DMS 273 (cell line): Measurements from ENCODE around the gene C1orf167.

ENCODE experiments used
- DNase-seq: peaks from one replicate; lab custom pipeline; 2025; ENCODE audit not compliant: unreplicated experiment; lab: John Stamatoyannopoulos, UW

The C1orf167 gene, protein sequence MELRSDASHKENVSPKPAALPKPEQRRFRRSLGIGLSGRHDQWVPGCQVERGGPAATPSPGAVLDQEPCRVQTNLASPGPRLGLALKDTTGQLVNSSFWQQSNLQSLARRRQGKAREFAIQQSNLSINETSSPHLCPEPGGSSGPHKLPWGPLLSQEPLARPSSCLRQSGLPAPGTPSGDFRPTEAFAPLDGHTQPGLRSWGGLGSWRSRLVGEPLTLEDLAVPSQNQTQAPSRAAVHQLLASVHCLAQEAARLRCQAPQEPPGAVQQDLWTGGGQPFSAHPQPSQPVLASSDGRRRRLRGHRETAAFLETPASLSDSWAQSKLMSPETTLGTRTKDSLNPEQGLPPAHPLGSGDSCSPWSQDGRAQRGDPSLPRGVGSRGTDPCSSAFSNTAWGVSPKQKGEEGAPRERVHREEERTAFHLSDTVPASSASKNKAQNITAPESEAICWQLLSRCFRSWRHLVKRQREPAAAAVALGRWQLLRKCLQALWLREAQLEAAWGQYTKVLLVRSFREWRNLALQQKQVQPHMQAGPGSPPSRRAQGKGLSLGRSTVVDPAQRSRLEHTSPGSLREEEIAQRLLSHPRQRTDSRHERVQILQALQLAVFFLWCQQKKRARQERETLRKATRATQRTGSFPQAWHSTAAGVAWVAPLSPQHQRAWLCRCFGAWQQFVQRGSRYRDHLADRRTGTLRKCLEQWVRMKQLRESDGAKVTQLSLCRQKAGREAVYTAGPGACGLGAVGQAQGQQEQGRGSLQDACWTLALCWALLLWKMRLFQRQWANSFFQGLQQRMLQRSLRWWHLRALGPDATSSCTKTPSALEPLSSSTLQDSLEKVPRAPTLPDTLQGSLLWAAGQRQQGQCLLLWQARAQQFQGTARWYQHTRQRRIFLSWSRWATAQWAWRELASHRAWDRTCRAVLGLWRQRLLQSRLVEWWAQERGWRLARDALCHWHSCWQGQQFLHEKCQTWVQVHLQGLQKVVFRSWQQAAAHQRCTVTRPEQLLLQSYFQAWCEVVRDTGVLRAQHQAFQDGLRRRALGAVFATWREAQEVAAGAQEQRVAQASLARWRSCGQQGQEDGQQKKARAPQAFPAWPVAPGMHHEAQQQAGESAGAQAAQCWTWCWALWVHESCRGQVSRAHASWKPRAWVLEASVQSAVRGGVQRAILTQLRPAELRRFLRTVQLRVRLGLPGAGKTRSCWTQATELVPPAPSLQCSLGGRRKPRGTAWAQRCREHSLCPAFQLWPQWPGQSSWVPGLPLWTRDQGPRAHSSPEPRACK (N-terminal part only)

DNA sequence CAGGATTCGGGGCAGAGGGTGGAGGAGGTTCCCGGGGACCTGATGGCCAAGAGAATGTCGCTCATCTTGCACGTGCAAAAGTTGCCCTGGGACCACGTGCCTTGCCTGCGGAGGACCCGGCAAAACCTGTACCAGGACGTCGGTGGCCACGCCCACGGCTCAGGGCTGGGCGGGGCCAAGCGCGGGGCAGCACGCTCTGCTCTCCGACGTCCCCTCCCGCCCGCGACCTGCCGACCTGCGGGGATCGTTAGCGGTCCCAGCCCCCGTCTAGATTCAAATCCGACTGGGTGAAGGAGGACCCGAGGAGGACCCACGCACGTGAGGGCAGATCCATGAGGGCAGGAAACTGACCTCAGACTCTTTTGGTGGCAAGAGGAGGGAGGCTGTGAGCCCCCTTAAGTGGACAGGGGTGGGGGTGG is at the start of gene C1orf167:
Gene C1orf167, plus strand, starts transcription at position 206 of the 419 bp plus-strand sequence. CDS start 2,208 bp downstream, outside the sequence.
- DNase-seq, result peak; percentile 27

DNA sequence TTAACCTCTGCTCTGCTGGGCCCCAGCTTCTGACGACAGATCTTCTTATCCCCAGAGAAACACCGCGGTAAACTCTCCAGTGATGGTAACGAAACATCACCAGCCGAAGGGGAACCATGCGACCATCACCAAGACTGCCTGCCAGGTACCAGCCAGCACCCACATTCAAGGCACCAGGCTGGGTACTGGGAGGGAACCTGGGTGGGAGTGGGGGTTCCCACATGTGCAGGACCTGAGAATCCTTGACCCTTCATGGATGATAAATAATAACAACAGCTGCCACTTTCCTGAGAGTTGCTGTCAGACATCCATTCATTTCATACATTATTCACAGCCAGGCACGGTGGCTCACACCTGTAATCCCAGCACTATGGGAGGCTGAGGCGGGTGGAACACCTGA is 49.7 kb upstream of the C1orf167 start:
- DNase-seq, result no peak

DNA sequence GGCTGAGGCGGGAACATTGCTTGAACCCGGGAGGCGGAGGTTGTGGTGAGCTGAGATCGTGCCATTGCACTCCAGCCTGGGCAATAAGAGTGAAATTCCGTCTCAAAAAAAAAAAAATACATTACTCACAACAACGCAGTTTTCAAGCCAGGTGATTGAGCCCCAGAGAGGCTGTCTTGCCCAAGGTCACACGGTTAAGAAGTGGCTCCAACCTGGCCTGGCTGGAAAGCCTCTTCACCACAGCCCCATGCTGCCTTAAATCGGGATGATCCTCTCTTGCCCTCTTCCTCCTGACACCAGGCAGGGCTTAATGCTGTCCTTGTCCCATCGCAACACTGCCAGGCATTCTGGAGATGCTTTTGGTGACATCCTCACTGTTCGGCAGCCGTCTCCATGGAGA is 48.9 kb upstream of the C1orf167 start:
- no peak for DNase-seq

DNA sequence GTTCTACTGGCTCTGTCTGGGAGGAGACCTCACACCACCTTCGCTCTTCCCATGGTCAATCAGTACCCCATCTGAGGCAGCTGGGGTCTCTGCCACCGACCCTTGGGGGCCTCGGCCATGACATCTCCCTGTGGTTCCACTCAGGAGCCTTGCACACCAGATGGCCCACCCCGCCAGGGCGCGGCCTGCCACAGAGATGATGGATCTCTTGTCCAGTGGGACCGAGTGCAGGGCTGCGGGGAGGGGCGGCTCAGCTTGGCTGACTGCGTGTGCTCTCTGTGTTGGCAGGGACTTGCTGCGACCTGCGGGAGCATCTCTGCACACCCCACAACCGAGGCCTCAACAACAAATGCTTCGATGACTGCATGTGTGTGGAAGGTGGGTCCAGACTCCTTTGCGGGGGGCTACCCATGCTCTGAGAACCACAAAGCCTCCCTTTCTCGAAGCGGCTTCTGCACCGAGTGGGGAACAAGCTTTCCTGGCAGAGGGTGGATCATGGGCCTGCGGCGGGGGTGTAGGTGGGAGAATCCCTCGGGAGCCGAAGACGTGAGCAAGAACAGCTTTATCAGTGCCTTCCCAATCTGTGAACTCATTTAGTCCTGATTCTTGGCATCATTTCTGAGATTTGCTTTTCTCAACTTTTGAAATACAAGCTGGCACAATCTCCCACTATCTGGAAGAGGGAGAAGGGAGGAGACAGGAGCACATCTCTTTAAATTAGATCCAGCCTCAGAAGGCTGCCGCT is 47.0 kb upstream of the C1orf167 start:
- peak; percentile 85 for DNase-seq

DNA sequence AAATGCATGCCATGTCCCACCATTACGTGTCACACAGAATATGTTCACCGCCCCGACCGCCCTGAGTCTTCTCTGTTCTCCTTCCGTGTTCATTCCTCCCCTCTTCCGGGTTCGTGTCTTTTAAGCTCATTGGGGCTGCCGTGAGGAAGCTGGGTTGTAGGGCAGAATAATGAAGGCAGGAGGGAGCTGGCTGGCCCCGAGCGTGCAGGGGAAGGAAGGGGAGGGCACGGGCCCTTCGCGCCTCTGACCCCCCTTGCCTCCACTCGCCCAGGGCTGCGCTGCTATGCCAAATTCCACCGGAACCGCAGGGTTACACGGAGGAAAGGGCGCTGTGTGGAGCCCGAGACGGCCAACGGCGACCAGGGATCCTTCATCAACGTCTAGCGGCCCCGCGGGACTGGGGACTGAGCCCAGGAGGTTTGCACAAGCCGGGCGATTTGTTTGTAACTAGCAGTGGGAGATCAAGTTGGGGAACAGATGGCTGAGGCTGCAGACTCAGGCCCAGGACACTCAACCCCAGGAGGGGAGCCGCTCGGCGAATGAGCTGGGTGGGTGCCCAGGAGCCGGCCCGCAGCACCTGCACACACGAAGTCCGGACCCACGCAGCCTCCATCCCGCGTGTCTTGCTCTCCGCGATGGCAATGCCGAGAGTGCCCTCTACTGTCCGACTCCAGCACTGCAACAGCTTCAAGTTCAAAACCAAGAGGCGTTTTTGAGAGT is 42.5 kb upstream of the C1orf167 start:
- peak; percentile 87 for DNase-seq

DNA sequence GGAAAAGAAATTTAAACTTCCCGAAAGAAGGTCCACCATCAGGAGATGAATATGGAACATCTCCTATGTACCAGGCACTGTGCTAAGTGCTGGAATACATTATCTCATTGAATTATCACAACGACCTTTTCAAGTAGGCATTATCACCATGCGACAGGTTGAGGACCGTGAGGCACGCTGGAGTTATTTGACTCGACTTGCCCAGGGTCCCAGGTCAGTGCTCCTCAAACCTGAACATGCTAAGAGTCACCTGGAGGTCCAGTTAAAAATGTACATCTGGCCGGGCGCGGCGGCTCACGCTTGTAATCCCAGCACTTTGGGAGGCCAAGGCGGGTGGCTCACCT is 42.0 kb upstream of the C1orf167 start:
- no peak for DNase-seq

DNA sequence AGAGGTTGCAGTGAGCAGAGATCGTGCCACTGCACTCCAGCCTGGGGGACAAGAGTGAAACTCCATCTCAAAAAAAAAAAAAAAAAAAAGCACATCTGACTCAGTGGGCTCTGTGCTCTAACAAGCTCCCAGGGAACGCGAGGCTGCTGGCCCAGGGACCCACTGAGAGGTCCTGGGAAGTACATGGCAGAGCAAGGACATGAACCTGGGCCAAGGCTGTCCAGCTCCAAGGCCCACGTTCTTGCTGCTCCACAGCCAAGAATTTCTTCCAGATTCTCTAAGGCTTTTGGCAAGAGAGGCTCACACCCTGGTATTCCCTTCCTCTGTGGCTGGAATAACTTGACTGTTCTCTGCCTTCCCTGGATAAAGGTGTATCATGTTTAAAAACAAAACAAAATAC is 41.5 kb upstream of the C1orf167 start:
- DNase-seq, result no peak

DNA sequence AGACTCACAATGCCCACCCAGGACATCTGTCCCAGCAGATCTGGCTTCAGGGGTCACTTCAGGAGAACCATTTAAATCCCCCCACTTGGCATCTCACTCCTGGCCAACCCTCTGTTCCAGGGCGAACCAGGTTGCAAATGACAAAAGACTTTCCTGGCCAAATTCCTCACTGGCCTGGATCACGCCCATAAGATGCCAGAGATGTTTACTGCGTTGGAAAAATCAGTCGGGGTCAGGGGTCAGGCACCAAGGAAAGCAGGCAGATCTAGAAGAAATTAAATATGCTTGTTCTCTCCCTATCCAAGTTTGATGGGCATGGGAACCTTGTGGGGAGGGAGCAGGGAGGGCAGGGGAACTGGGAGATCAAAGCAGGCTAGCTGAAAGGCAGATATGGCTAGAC is 40.7 kb upstream of the C1orf167 start:
- no peak for DNase-seq

DNA sequence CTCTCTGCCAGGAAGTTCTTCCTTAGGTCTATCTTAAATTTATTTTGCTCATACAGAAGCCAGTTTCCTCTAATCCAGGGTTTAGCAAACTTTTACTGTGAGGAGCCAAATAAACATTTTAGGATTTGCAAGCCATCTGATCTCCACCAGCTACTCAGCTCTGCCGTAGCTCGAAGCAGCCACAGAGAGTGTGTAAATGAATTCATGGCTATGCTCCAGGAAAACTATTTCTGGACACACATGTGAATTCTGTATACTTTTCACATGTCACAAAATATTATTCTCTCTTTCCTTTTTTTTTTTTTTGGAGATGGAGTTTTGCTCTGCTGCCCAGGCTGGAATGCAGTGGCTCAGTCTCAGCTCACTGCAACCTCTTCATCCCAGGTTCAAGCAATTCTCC is 39.5 kb upstream of the C1orf167 start:
- no peak for DNase-seq

DNA sequence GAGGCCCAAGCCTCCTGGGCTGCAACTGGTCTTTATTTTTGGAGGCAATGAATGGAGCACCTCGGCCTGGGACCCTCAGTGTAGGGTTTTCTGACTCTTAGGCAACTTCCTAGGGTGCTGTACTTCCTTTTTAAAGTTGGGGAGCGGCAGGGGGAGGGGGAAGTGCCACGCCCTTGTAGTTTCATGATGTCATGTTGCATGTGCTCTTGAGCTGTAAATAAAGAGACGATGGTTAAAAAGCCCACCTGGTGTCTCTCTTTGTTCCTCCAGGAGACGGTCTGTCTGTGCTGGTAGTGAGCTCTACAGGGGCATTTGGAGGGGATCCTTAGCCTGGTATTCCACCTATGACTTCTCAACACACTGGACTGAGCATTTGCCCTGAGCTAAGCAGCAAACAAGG is 36.4 kb upstream of the C1orf167 start:
- DNase-seq, result no peak

DNA sequence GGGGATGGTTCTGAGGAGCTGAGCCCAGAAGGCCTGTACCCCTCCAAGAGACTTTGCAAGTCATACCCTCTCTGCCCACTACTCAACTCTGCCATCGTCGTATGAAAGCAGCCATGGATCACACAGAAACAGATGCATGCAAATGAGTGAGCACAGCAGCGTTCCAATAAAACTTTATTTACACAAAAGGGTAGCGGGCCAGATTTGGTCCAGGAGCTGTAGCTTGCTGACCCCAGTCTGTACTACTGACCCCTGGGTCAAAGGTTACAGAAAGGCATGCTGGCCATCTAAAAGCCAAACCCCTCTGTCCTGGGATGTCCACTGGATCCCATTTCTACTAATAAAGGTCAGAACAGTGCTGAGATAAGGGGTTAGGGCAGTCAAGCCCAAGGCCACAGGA is 34.9 kb upstream of the C1orf167 start:
- DNase-seq, result no peak

DNA sequence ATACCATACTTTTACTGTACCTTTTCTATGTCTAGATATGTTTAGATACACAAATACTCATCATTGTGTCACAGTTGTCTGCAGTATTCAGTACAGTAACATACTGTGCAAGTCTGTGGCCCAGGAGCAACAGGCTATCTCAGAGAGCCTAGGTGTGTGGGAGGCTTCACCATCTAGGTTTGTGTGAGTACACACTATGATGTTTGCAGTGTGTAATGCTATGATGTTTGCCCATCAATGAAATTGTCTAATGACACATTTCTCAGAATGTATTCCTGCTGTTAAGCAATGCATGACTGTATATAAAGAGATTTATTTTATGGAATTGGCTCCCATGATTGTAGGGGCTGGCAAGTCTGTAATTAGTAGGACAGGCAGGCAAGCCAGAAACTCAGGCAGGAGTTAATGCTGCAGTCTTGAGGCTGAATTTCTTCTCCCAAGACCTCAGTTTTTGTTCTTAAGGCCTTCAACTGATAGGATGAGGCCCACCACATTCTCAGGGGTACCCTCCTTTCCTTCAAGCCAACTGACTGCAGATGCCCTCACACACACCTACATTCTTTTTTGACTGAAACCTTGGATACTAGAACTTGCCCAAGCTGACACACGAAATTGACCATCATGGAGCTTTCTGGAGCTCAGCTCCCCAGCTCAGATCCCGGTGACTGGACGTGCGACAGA is 33.7 kb upstream of the C1orf167 start:
- DNase-seq, result no peak

DNA sequence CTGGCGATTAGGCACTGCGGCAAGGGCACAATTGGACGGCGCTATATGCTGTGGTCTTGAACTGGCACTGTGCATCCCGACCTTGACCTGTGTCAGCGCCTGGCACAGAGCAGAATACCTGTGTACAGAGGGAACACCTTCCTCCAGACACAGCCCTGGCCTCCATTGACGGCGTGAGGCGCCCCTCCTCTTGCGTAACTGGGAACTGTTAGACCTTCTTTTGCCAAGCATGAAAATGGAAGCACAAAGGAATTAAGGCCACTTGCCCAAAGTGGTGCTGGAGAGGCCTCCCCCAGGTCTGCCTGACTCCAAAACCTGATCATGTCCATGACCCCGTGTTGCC is 32.9 kb upstream of the C1orf167 start:
- DNase-seq, result no peak

DNA sequence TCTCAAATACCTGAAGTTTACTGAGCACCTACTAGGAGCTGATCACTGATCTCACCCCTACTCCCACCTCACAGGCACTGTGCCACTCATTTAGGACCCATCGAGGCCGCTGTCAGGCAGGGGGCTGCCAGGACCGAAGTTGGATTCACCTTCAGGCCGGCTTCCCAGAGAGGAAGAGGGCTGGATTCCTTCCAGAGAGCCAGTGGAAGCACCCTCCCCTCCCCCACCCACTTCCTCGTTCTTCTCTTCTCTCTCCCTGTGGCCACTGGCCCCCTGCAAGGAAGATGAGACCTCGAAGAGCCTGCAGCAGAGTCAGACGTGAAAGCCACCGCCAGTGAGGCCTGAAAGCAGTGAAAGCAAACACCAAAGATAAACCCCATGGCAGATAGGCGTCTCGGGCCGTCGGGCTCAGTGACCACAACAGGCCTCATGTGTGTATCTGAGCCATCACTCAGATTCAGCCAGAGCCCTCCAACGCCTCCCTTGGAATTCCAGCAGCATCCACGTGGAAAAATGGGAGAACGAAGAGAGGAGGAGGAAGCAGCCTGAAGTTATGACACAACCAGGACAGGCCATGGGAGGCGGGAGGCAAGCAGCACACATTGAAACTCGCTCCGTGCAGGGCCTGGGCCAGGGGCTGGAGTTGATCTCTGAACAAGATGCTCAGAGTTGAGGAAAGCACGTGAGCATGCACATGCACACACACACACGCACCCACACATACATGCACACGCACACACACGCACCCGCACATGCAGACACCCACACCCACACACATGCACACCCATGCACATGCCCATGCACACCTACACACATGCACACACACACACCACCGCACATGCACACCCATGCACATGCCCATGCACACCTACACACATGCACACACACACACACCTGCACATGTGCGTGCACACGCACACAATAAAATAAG is 32.2 kb upstream of the C1orf167 start:
- DNase-seq, result no peak

DNA sequence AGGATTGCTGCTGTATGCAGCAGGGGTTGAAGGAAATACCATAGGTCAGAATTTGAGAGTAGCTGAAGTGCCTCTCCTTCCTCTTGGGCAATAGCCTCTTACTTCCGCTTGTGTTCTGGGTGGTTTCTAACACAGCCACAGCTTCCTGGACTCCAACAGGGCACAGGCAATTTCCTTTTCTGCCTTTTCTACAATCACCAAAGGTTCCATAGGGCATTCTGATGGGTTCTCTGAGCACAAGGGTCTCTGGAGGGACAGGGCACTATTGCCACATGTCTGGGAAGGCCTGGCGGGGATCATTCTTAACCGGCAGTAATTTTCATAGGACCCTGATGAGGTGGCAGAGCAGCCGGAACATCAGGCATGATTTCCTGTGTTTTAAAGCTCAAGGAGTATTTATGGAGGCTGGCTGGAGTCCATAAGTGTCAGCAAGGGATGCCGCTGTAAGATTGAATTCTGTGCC is 31.5 kb upstream of the C1orf167 start:
- DNase-seq, result no peak

DNA sequence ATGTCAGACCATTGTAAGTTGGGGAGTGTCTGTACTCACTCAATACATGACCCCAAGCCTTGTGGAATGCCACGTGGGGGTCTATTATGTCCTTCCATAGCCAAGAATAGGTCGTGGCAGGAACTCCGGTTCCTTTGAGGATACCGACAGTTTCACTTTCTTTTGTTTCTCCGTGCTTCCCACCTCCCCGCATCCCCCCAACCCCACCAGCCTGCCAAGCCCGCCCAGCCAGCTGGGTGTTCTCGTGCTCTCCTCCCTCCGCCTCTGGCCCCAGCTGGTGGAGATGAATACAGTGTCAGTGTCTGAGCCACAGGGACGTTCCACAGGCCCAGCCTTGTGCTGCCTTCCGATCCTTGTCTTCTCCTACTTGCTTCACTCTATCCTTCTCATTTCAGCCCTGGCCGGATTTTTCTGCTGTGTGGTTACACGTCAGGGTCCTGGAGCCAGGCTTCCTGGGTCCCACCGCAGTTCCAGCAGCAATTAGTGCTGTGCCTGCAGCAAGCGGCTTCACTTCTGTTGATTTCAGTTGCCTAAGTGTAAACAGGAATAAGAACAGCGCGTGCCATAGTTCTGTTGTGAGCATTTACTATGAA is 30.2 kb upstream of the C1orf167 start:
- DNase-seq, result peak; percentile 63

DNA sequence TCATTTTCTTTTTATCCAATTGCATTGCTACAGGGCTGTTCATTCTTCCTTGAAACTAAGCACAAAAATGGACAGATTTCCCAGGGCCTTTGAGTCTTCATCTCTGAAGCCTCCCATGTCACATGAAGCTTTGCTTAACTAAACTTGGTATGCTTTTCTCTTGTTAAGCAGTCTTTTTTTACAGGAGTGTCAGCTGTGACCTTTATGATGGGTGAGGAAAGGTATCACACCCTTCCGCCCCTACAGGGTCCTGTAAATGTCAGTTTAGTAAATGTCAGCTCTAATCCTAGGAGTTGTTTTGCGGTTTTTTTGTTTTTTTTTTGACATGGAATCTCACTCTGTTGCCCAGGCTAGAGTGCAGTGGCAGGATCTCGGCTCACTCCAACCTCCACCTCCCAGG is 28.7 kb upstream of the C1orf167 start:
- no peak for DNase-seq

DNA sequence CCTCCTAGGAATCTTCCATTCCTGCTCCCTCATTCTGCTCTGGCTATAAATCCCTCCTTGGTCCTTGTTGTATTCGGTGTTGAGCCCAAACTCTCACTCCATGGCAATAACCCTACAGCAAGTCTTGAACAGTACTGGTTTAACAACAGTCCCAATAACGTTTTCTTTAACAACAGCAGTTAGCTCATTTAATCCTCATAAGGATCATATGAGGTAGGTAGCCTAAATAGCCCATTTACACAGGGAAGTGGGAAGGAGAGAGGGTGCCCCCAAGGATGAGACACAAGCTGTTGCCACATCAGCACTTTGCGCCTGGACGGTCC is 26.5 kb upstream of the C1orf167 start:
- no peak for DNase-seq
